Fibroblast of skin of abdomen (primary cell): Measurements from ENCODE around the gene ZNF335.
"Not testable (repeated sequence)": the region's sequence is repeated elsewhere in the genome, so short reads cannot be mapped to it uniquely, and the experiment has no call there.

ENCODE experiments used
- DNase-seq: peaks from one replicate; pipeline ENCODE4 v3.0.0-alpha.2; 2013

The ZNF335 gene

DNA sequence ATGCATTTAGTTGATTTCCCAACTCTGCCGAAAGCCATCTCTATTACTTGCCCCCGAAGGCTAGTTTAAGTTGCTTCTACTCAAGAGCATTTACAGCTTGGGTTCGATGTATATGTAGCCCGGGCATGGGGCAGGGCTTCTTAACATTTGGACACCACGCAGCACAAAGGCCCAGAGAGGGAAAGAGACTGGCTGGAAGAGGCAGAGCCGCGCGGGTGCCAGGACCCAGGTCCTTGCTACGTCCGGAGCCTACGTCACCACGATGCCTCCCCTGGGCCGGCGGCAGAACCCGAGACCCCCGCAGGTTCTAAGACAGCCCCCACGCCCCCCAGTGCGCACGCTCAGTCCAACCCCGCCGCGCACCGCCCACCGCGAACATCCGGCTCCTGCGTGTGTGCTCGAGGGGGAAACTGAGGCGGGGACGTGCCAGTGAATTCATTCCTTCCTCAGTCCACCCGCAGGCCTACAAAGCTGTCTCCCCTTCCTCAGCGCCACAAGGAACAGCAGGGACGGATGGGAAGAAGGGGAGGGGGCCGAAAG is 37.9 kb downstream of the ZNF335 start:
- DNase-seq: peak; percentile 47

DNA sequence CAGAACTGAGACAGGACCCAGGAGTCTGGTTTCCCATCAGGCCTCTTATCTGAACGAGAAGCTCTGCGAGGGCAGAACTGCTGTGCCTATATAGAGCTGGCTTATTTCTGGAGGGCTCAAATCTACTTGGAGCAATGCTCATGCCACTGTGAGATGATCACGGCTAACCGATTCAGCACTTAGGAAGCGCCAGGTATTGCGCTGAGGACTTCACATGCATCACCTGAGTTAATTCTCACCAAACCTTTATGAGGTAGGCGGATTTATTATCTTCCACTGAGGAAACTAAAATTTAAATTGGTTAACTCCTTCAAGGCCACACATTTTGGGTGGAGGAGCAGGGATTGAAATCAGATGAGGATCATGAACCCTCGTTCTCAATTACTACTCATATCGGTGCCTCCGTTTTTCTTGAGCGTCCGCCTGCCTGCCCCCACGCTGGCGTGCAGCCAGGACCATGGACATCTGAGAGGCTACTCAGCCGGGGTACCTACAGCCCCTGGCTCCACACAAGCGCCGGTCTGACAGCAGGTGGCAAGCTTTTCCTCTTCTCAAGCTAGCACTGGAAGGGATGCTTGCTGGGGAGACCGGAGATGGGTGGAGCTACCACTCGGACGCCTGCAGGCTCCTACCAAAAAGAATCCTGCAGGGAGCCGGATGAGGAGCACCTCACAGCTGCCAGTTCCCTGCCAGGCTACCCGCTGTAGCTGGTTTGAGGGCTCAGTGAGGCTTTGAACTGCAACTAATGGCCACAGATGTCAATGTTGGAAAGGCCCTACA is 38.5 kb downstream of the ZNF335 start:
- peak; percentile 70 for DNase-seq

DNA sequence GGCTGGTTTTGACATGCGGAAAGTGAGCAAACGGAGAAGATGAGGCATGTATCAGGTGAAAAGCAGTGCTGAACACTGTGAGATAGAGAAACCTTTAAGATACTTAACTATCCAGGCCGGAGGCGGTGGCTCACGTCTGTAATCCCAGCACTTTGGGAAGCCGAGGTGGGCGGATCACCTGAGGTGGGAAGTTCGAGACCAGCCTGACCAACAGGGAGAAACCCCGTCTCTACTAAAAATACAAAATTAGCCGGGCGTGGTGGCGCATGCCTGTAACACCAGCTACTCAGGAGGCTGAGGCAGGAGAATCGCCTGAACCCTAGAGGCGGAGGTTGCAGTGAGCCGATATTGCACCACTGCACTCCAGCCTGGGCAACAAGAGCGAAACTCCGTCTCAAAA is 40.3 kb downstream of the ZNF335 start:
- DNase-seq: not testable (repeated sequence)

DNA sequence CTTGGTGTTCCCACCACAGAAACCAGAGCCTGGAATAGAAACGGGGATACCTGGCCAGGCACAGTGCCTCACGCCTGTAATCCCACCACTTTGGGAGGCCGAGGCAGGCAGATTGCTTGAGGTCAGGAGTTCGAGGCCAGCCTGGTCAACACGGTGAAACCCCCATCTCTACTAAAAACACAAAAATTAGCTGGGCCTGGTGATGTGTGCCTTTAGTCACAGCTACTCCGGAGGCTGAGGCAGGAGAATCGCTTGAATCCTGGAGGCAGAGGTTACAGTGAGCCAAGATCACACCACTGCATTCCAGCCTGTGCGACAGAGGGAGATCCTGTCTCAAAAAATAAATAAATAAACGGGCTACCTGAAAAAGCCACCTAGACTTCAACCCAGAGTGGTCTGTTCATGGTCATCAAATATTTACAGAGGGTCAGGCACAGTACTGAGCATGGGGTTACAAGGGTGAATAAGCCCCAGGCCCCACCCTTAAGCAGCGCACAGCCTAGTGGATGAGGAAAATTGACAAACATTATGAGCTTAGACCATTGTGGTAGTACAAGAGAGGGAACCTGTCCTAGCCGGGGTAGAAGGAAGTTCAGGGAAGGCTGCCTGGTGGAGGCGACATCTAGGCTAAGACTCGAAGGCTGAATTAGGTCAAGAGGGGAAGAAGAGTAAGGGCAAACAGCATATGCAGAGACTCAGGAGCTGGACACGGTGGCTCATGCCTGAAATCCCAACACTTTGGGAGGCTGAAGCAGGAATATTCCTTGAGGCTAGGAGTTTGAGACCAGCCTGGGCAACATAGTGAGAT is 44.7 kb downstream of the ZNF335 start:
- no peak for DNase-seq

DNA sequence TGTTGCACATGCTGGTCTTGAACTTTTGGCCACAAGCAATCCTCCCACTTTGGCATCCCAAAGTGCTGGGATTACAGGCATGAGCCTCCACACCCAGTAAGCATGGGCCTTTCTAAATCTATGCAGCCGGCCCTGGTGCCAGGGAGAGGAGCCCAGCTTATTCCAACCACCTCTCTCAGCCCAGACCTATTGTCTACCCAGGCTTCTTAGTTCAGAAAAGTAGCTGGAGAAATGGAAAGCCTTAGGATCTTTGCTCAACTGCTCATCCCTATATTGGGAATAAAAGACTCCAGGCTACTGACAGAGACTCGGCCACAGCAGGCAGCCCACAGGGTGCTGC is 45.3 kb downstream of the ZNF335 start:
- DNase-seq: no peak

DNA sequence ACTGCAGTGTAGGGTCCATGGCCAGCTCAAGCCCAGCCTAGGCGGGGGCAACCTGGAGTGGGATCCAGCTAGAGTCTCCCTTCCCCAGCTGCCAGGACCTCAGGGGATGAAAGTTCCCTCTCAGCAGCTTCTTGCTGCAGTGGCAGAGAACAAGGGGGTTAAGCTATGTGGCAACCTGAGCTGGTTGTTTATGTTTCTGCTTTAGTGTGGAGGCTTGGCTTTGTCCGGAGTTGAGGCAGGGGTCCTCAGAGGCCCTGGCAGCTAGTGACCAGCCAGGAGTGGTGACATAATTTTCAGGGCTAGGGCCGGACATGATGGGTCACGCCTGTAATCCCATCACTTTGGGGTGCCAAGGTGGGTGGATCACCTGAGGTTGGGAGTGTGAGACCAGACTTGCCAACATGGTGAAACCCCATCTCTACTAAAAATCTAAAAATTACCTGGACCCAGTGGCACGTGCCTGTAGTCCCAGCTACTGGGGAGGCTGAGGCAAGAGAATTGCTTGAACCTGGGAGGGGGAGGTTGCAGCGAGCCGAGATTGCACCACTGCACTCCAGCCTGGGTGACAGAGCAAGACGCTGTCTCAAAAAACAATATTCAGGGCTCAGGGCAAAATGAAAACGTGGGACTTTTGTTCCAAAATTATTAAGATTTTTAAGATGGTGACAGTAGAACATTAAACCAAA is 46.0 kb downstream of the ZNF335 start:
- no peak for DNase-seq

DNA sequence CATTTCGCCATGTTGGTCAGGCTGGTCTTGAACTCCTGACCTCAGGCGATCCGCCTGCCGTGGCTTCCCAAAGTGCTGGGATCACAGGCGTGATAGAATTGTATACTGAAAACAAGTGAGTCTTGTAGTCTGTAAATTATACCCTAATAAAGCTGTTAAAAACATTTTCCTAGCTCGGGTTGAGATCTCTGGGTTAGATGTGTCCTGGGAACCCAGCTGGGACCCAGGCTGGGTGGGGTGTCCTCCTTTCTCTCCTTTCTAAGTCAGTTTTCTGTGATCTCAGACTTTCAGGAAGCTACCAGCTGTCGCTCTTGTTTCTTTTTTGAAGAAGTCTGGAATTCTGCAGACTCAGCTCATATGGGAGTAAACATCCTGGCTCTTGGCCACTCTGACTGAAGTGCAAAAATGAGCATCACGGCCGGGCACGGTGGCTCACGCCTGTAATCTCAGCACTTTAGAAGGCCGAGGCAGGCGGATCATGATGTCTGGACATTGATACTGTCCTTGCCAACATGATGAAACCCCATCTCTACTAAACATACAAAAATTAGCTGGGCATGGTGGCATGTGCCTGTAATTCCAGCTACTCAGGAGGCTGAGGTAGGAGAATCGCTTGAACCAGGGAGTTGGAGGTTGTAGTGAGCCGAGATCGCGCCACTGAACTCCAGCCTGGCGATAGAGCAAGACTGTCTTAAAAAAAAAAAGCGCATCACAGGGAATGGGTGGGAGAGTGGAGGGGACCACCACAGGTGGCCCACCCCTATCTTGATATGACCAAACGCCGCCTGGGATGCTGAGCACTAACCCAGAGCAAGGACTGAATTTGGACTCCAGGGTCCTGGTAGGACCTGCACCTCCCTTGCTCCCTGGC is 47.4 kb downstream of the ZNF335 start:
- DNase-seq: peak; percentile 41

DNA sequence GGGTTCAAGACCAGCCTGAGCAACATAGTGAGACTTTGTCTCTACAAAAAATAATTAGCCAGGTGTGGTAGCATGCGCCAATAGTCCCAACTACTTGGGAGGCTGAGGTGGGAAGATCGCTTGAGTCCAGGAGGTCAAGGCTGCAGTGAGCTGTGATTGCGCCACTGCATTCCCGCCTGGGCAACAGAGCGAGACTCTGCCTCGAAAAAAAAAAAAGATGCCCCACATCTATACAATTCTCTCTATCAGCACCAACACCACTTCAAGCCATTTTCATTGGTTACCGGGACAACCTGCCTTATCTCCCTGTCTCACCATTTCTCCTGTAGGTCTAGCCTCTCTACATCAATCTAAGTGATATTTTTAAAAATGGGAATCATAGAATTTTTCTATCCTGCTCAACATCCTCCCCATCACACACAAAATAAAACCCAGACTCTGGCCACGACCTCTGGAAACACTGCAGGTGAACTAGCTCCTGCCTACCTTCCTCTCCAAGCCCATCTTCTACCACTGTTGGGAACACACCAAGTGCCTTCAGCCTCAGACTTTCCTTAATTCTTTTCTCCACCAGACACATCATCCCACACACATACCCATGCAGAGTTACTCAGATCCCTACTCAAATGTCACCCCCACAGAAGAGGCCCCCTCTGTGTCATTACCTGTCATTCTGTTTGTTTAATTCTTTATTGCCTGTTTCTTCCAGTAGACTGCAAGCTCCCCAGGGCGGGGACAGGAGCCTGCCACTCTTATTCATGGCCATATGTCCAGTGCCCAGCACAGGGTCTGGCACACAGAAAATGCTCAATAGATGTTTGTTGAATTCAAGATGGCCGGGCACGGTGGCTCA is 50.4 kb downstream of the ZNF335 start:
- no peak for DNase-seq

DNA sequence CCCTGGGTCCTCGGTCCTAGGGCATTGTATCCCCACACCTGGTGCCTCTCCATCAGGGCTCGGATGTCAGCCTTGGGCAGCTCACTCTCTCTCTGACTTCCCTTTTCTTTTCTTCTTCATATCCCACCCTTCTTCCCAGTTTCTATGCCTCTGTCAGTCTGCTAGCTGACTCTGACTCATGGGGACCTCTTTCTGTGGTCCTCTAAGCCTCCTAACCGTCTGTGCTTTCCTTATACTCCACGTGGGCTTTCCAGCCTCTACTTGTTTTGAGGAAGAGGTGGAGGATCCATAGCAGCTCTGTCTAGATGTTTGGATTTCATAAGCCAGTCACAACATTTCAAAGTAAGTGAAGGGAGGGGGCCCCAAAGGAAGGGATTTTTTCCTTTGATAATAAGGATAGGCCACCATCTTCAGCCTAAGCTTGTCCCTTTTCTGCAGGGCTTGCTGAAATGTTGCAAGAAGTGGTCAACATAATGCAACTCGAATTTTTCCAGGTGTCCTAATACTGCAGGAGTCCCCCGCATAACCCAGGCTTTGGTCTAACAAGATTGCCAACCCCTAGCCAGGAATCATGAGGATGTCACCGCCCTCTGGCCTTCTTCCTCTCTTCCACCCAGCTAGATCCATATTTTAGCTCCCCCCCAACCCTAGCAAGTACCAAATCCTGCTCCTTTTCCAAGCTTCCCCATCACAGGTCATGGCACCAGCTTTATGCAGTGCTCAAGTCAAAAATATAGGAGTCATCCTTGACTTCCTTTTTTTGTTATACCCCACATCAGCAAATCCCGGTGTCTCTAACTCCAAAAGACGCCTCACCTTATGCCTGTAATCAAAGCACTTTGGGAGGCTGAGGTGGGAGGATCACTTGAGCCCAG is 51.3 kb downstream of the ZNF335 start:
- no peak for DNase-seq

DNA sequence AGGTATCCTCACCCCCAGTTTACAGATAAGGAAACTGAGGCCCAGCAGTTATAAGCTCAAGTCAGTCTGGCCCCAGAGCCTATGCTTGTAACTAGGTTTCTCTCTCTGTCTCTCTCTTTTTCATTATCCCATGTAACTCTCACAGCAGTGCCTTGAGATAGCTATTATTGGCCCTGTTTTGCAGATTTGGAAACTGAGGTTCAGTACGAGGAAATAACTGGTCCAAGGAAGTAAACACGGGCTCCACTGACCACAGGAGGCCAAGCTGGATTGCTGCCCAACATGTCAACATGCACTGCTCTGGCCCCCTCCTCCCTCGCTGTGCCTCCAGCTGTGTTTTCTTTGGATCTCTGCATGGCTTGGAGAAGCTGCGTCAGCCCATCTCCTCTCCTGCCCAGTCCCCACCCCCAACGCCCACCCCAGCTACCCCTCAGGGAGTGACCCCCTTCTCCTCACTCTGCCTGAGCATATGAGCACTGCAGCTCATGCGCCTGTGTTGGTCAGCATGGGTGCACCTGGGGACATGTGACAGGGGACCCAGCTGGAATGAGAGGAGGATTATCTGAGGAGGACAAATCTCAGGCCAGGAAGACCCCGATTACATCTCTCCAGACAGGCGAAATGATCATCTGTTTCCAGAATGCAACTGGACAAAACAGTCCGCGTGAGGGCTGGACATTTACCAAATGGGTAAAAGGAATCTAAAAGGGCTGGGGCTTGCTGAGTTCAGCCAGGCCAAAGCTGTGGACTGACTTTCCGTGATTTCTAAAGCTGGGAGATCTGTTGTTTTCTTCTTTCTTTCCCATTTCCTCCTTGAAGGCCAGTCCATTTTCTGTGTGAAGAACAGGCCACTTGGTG is 52.2 kb downstream of the ZNF335 start:
- DNase-seq: peak; percentile 54

DNA sequence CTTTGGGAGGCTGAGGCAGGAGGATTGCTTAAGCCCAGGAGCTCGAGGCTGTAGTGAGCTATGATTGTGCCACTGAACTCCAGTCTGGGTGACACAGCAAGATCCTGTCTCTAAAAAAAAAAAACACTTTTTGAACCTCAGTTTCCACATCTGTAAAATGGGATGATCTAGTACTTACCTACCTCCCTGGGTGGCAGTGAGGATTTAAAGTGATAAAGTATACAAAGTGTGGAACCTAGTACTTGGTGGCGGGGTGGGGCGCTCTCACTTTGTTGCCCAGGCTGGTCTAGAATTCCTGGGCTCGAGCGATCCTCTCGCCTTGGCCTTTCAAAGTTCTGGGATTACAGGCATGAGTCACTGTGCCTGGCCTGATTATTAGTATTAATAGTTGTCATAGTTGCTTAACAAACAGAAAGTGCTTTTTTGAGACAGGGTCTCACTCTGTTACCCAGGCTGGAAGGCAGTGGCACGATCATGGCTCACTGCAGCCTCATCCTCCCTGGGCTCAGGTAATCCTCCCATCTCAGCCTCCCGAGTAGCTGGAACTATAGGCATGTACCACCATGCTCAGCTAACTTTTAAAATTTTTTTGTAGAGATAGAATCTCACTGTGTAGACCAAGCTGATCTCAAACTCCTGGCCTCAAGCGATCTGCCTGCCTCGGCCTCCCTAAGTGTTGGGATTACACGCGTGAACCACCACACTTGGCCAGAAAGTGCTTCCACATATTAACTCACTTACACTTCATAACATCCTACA is 53.0 kb downstream of the ZNF335 start:
- DNase-seq: no peak

DNA sequence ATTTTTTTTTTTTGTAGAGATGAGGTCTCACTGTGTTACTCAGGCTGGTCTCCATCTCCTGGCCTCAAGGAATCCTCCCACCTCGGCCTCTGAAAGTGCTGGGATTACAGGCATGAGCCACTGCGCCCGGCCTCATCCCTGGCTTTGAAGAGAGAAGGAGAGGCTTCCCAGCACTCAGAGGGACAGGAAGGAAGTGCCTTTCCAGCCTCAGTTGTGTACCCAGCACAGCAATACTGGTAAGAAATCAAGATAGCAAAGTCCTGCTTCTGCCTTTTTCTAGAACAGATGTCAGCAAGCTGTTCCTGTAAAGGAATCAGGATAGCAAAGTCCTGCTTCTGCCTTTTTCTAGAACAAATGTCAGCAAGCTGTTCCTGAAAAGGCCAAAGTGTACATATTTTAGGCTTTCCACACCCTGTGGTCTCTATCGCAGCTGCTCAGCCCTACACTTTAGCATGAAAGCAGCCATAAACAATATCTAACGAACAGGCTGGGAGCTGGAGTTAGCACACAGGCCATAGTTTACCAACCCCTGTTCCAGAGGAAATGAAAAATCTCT is 53.7 kb downstream of the ZNF335 start:
- peak; percentile 27 for DNase-seq

DNA sequence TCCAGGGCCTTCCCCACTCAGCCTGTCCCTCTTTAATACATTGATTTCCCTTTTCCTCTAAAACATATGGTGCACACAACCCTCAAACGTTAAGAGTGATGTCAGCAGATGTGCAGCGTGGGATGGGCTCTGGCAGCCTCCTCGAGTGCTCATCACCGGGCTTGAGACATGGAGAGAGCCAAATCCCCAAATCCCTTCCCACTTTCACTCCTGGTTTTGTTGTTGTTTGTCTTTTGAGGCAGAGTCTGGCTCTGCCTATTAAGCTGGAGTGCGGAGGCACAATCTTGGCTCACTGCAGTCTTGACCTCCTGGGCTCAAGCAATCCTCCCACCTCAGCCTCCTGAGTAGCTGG is 54.2 kb downstream of the ZNF335 start:
- DNase-seq: peak; percentile 42

DNA sequence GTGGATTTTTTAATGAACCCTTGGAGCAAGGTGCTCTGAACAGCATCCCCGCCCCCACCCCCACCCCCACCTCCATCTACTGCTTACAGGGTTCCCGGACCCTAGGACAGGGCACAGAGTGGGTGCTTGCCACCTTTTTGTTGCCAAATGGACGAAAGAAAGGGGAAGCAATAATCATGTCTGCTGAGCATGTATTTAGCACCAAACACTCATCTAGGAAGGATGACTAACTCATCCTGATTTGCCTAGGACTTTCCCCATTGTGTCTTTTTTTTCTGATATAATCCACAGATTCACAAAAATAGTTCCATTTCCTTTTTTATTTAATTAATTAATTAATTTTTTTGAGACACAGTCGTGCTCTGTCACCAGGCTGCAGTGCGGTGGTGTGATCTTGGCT is 58.9 kb downstream of the ZNF335 start:
- no peak for DNase-seq

DNA sequence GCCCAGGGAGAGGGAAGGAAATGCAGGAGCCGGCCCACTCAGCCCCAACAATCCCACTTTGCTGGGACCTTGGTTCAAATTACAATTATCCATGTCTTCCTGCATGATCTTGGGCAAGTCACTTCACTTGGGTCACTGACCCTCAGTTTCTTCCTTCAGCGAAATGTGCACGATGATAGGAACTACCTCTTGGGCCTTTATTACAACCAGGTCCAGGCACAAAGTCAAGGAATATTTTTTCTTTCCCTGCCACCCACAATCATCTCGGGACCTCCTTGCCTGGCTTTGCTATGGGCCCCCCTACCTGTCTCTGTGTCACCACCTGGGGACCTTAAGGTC is 59.7 kb downstream of the ZNF335 start:
- DNase-seq: no peak

DNA sequence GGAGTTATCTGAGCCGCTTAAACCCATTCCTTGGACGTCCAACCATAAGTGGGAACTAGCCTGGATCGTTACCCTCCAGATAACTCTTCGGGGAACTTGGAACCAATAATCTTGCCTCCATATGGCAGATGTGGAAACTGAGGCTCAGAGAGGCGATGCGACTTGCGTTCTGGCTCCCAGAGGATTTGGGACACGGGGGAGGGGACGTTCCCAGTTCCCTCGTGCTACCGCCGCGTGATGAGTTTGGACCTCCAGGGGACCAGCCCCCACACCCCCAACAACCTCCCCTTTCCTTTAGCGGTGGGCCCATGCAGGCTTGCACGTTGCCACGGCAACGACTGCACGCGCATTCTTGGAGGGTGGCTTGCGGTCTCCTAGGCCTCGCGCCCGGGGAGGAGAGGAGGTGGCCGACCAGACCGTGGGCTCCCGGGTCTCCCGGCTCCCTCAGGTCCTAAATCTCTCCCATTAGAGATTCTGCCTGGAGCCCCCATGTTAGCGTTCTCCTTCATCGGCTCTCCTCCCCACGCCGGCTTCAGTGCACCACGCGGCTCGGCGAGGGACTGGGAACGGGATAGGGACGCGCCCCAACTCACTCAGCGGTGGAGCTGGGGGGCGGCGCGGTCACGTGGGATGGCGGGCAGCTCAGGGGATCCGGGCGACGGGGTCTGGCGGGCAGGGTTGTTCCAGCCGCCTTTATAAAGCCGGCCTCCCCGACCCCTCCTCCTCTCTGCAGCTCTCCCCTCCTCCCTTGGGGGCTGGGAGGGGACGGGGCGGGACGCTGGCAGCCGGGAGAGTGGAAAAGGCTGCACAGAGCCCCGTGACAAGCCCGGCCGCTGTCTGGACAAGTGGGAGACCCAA is 60.3 kb downstream of the ZNF335 start, which contains the start of gene PLTP:
PLTP (minus strand) TSS at position 670 of the 858 bp plus-strand sequence. CDS start 703 bp downstream, outside the sequence.
- DNase-seq: peak; percentile 85
